ENCODE measurements around the gene BMPR1B. TPM values are rescaled to one million over a fixed set of nuclear protein-coding genes. Genes with fewer than 3 reads are reported as not detected.

BMPR1B gene
- total and polyA plus RNA-seq, 2 of the 4 experiments (the other 2 are of a cell fraction) = 0.24 to 0.90 TPM

DNA sequence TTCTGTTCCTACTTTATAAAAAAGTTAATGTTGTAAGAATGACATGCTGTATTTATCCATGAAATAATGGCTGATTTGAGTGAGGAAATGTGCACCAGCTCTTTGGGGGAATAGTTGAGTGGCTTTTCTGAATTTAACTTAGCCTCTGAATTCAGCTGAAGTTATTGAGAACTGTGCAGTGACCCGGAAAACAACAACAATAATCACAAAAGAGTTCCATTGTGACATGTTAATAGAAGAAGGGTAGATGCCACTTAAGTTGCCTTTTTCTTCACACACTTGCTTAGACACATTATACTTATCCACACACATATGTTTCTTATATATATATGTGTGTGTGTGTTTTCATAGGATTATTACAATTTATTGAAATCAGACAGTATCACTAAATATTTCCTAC is 301.2 kb downstream of the BMPR1B start:
- ATAC-seq (ENCODE audit: low read depth) (no peak), DNase-seq (no peak)
- POLR2A ChIA-PET (ENCODE audit: unreplicated experiment) = interaction anchor here (0.6 kb wide), 1 partner anchor 30 kb away, joined by 3 read pairs; no protein-coding TSS in a partner anchor
- no peak overlapping the region for H2BK5ac ChIP-seq (ENCODE audit: low read depth, low read length, poor library complexity, severe bottlenecking)
- no peaks in the 10 kb centered on the region for H3K9me1 ChIP-seq (ENCODE audit: insufficient read depth, low read length)
- intact Hi-C loops (cut with micrococcal nuclease) (no loop called here), in situ Hi-C loops (cut with MboI; ENCODE audit: low sequenced_read_pairs) (no loop called here), dilution Hi-C loops (cut with HindIII; ENCODE audit: low sequenced_read_pairs, unreplicated experiment) (no loop called here)
- BruUV-seq (replicated peaks) = no TSS peak
- no peak overlapping the region for H3K56ac ChIP-seq (ENCODE audit: extremely low read depth, insufficient read depth, low read length)
- WGBS, 2 experiments (ENCODE audit: extremely low coverage in 2 of 2, insufficient read length in 1 of 2) = no CpG with 5 or more reads among the region's 1 CpG
- H4K20me1 ChIP-seq (ENCODE audit: insufficient read depth, low read length) = no peaks in the 10 kb centered on the region
- H2BK15ac ChIP-seq (ENCODE audit: low read depth, low read length) = no peak overlapping the region
- H4K5ac ChIP-seq (ENCODE audit: low read depth, low read length) = no peak overlapping the region
- H2AK9ac ChIP-seq (replicated peaks; ENCODE audit: low read depth, low read length, poor library complexity) = no peak overlapping the region
- no peaks in the 10 kb centered on the region for H3K9me3 ChIP-seq (ENCODE audit: control insufficient read depth, insufficient read depth, low read length)
- CTCF ChIA-PET = no interaction called here
- H3K14ac ChIP-seq (replicated peaks; ENCODE audit: low read depth, low read length) = no peak overlapping the region
- H3K4ac ChIP-seq (ENCODE audit: low read depth, low read length) = no peak overlapping the region
- H2BK20ac ChIP-seq (ENCODE audit: low read depth, low read length) = no peak overlapping the region
- H3K27me3 ChIP-seq (ENCODE audit: control insufficient read depth, insufficient read depth, low read length) = no peaks in the 10 kb centered on the region
- H3K4me2 ChIP-seq (ENCODE audit: low read depth, low read length) = no peak overlapping the region
- no peaks in the 10 kb centered on the region for H3K79me1 ChIP-seq (ENCODE audit: low read depth in 1 of 2, low read length in 2 of 2)
- H2AFZ ChIP-seq (replicated peaks; ENCODE audit: low read length, poor library complexity) = no peak overlapping the region
- H3K36me3 ChIP-seq (ENCODE audit: control insufficient read depth, insufficient read depth, low read length) = no peaks in the 10 kb centered on the region
- H3K9ac ChIP-seq (ENCODE audit: low read depth, low read length) = no peak overlapping the region
- H3K23ac ChIP-seq (ENCODE audit: low read depth, low read length) = no peak overlapping the region
- no peak overlapping the region for H2BK120ac ChIP-seq (ENCODE audit: low read depth, low read length)
- no peak overlapping the region for H2AK5ac ChIP-seq (ENCODE audit: low read depth, low read length)
- no peak overlapping the region for H3K18ac ChIP-seq (ENCODE audit: low read depth, low read length)
- TF ChIP-seq, protein P1, sequence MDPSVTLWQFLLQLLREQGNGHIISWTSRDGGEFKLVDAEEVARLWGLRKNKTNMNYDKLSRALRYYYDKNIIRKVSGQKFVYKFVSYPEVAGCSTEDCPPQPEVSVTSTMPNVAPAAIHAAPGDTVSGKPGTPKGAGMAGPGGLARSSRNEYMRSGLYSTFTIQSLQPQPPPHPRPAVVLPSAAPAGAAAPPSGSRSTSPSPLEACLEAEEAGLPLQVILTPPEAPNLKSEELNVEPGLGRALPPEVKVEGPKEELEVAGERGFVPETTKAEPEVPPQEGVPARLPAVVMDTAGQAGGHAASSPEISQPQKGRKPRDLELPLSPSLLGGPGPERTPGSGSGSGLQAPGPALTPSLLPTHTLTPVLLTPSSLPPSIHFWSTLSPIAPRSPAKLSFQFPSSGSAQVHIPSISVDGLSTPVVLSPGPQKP (IDR thresholded peaks at IDR 0.05; ENCODE audit: borderline replicate concordance, low read depth, low read length) = no peak
- TF ChIP-seq RFX5 (IDR thresholded peaks at IDR 0.05; ENCODE audit: low read depth, low read length) = no peak
- H3K27ac ChIP-seq (ENCODE audit: insufficient read depth, low read length) = no peak overlapping the region
- H3K4me3 ChIP-seq (ENCODE audit: insufficient read depth, low read depth, low read length) = no peak overlapping the region
- no peak overlapping the region for H4K91ac ChIP-seq (ENCODE audit: insufficient read depth, low read depth, low read length)
- no peak overlapping the region for H4K8ac ChIP-seq (ENCODE audit: low read depth in 2 of 2, low read length in 2 of 2)
- no peaks in the 10 kb centered on the region for H3K4me1 ChIP-seq (ENCODE audit: control insufficient read depth, insufficient read depth, low read length)

All from IMR-90 (cell line).